CD14-positive monocyte (primary cell): ENCODE measurements around the gene TNFAIP8L3. TPM values are rescaled to one million over a fixed set of nuclear protein-coding genes. Genes with fewer than 3 reads are reported as not detected.

Experiments used
- DNase-seq, 3 donors: peaks; one replicate each; pipeline ENCODE4 v3.0.0-alpha.2; 2011 to 2022
- H2AFZ ChIP-seq: 2 replicates; pipeline ENCODE4 v1.6.0; 2012; ENCODE audit warnings: mild to moderate bottlenecking, low read depth, low read length, inconsistent platforms; ENCODE audit not compliant: insufficient read depth, poor library complexity, severe bottlenecking
- H3K27ac ChIP-seq, 2 donors: 1 replicate in 1 of 2; 2 replicates in 1 of 2; pipeline ENCODE4 v1.5.1; 2012 to 2013; ENCODE audit warnings: low read length in 2 of 2, control low read depth in 1 of 2, inconsistent platforms in 1 of 2, low read depth in 1 of 2, mild to moderate bottlenecking in 1 of 2
- H3K27me3 ChIP-seq, 2 donors: one replicate each; pipeline versions ENCODE4 v1.6.0 to v1.6.1; 2011 to 2013; ENCODE audit warnings: low read length in 2 of 2; ENCODE audit not compliant: control insufficient read depth in 2 of 2, insufficient read depth in 2 of 2
- H3K36me3 ChIP-seq, 2 donors: replicated peaks in 1 of 2; 1 replicate in 1 of 2; 2 replicates in 1 of 2; pipeline versions ENCODE4 v1.5.1 to v1.6.1; 2012 to 2013; ENCODE audit warnings: low read length in 2 of 2, control low read depth in 1 of 2, inconsistent platforms in 1 of 2, mild to moderate bottlenecking in 1 of 2; ENCODE audit not compliant: insufficient read depth in 2 of 2, control insufficient read depth in 1 of 2
- H3K4me1 ChIP-seq, 2 donors: 1 replicate in 1 of 2; 2 replicates in 1 of 2; pipeline versions ENCODE4 v1.5.1 to v1.6.1; 2012 to 2013; ENCODE audit warnings: low read length in 2 of 2, control low read depth in 1 of 2, inconsistent platforms in 1 of 2, mild to moderate bottlenecking in 1 of 2, moderate library complexity in 1 of 2; ENCODE audit not compliant: insufficient read depth in 2 of 2, control insufficient read depth in 1 of 2
- H3K4me2 ChIP-seq: replicated peaks from 2 replicates; pipeline ENCODE3; 2012; ENCODE audit warnings: low read length, moderate library complexity, mild to moderate bottlenecking; ENCODE audit not compliant: poor library complexity, severe bottlenecking; ENCODE audit errors: extremely low read depth
- H3K4me3 ChIP-seq, 3 experiments: fragments of 200-600 bp in 1 of 3; sonication (generic) in 1 of 3; replicated peaks in 1 of 3; 1 replicate in 2 of 3; 2 replicates in 1 of 3; pipeline ENCODE4 v1.5.1; 2011 to 2013; ENCODE audit warnings: low read length in 3 of 3, mild to moderate bottlenecking in 3 of 3, control low read depth in 2 of 3, low read depth in 2 of 3, inconsistent platforms in 1 of 3, moderate library complexity in 1 of 3
- H3K79me2 ChIP-seq: 2 replicates; pipeline ENCODE4 v1.6.0; 2012; ENCODE audit warnings: mild to moderate bottlenecking, control low read depth, inconsistent platforms, low read length, moderate library complexity; ENCODE audit not compliant: insufficient read depth
- H3K9ac ChIP-seq: 2 replicates; pipeline ENCODE4 v1.6.0; 2017; ENCODE audit warnings: low read length, mild to moderate bottlenecking; ENCODE audit not compliant: insufficient read depth, poor library complexity, severe bottlenecking
- H3K9me3 ChIP-seq, 2 donors: replicated peaks in 1 of 2; 1 replicate in 1 of 2; 2 replicates in 1 of 2; pipeline versions ENCODE4 v1.5.1 to v1.6.1; 2012 to 2013; ENCODE audit warnings: low read length in 2 of 2, control low read depth in 1 of 2; ENCODE audit not compliant: control insufficient read depth in 1 of 2, insufficient read depth in 1 of 2
- H4K20me1 ChIP-seq: 2 replicates; pipeline ENCODE4 v1.6.0; 2012; ENCODE audit warnings: mild to moderate bottlenecking, low read length, control low read depth, moderate library complexity; ENCODE audit not compliant: insufficient read depth
- H3K27ac Mint-ChIP-seq, 7 donors: one replicate each; pipeline ENCODE4 v1.8.0; 2020; ENCODE audit warnings: mild to moderate bottlenecking in 7 of 7, mixed read lengths in 7 of 7, moderate library complexity in 6 of 7, inconsistent platforms in 2 of 7
- H3K27me3 Mint-ChIP-seq, 3 donors: one replicate each; pipeline ENCODE4 v1.8.0; 2021 to 2022; ENCODE audit warnings: low read depth in 3 of 3, mild to moderate bottlenecking in 3 of 3, mixed read lengths in 3 of 3, moderate library complexity in 3 of 3, inconsistent platforms in 1 of 3
- H3K36me3 Mint-ChIP-seq, 2 donors: one replicate each; pipeline ENCODE4 v1.8.0; 2020; ENCODE audit warnings: mixed read lengths in 2 of 2, inconsistent platforms in 1 of 2, mild to moderate bottlenecking in 1 of 2
- H3K4me1 Mint-ChIP-seq: one replicate; pipeline ENCODE4 v1.8.0; 2020; ENCODE audit warnings: mild to moderate bottlenecking, mixed read lengths
- H3K4me3 Mint-ChIP-seq, 2 donors: one replicate each; pipeline ENCODE4 v1.8.0; 2020; ENCODE audit warnings: mild to moderate bottlenecking in 2 of 2, mixed read lengths in 2 of 2, moderate library complexity in 1 of 2
- H3K9me3 Mint-ChIP-seq, 7 donors: one replicate each; pipeline ENCODE4 v1.8.0; 2020 to 2022; ENCODE audit warnings: mixed read lengths in 7 of 7, mild to moderate bottlenecking in 6 of 7, moderate library complexity in 6 of 7, inconsistent platforms in 2 of 7
- WGBS: methylation state at CpG from one replicate; pipeline ENCODE4 v1.1.5; 2013; ENCODE audit warnings: missing lambda C conversion rate; ENCODE audit not compliant: insufficient coverage; 5-methylcytosine and 5-hydroxymethylcytosine counted together
- intact Hi-C, 2 donors: fragments of 100-400 bp; cut with micrococcal nuclease; formaldehyde crosslinking; loops; one replicate each; pipeline versions ENCODE4 v1.15.0 to v1.15.1; 2023
- polyA plus RNA-seq, 3 donors: library from polyadenylated mRNA; depleted of rRNA in 1 of 3; unstranded in 2 of 3; stranded (reverse) in 1 of 3; fragments of 300-500 nt in 2 of 3; fragments of >200 nt in 1 of 3; fragmentation: Illumina TruSeq in 2 of 3; gene quantifications; 1 replicate in 2 of 3; 2 replicates in 1 of 3; pipeline ENCODE4 v1.2.3, GENCODE V29; 2012 to 2021
- TF ChIP-seq, protein P1 (sequence below): fragments of 200-600 bp; IDR thresholded peaks from one replicate; pipeline ENCODE4 v1.8.0; 2022; ENCODE audit warnings: antibody characterized with exemption, mild to moderate bottlenecking

The TNFAIP8L3 gene
- polyA plus RNA-seq, 3 donors: not detected

DNA sequence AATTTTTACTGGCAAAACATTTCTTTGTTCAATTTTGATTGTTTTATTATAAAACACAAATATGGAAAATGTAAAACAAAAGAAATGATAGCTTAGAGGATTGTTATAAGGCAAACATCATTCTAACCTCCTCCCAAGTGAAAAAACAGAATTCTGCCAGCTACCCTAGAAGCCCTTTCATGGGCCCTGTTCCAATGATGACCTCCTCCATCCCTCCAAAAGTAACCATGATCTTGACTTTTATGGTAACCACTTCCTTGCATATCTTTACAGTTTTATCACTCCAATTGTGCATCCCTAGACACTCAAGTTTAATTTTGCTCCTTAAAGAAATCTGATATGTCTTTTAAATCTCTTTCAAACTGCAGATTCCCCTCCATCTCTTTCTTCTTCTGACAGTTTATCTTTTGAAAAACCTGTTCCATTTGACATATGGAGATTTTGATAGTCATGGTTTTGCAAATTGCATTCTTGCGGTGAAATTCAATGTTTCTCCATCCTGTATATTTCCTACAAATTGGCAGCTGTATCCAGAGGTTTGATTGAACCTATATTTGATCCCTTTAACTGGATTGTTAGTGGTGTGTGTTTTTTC is 27.0 kb upstream of the TNFAIP8L3 start:
- Histone ChIP-seq H3K36me3 (no peaks in the 10 kb centered on the region), H3K4me1 (peaks cover 7 to 15% of the 10 kb centered on the region in 2 donors), H3K4me3 (no peak overlapping the region), H3K9me3 (peaks cover 0 to 3% of the 10 kb centered on the region in 2 donors), H3K27ac (no peak overlapping the region), H3K27me3 (peaks cover 12 to 15% of the 10 kb centered on the region in 2 donors), H3K9ac (no peak overlapping the region), H4K20me1 (no peaks in the 10 kb centered on the region), H3K79me2 (no peaks in the 10 kb centered on the region), H2AFZ (no peak overlapping the region), H3K4me2 (no peak overlapping the region)
- Mint-ChIP-seq H3K4me3 (no peak overlapping the region), H3K27ac (no peak overlapping the region), H3K4me1 (peaks cover 18% of the 10 kb centered on the region), H3K36me3 (no peaks in the 10 kb centered on the region), H3K9me3 (peaks cover 3 to 11% (median 4%) of the 10 kb centered on the region in 7 donors), H3K27me3 (peaks cover 16 to 23% (median 20%) of the 10 kb centered on the region in 3 donors)
- intact Hi-C loops: no loop called here
- no CpG with 5 or more reads among the region's 1 CpG for WGBS
- DNase-seq: no peak
- TF ChIP-seq, protein P1, sequence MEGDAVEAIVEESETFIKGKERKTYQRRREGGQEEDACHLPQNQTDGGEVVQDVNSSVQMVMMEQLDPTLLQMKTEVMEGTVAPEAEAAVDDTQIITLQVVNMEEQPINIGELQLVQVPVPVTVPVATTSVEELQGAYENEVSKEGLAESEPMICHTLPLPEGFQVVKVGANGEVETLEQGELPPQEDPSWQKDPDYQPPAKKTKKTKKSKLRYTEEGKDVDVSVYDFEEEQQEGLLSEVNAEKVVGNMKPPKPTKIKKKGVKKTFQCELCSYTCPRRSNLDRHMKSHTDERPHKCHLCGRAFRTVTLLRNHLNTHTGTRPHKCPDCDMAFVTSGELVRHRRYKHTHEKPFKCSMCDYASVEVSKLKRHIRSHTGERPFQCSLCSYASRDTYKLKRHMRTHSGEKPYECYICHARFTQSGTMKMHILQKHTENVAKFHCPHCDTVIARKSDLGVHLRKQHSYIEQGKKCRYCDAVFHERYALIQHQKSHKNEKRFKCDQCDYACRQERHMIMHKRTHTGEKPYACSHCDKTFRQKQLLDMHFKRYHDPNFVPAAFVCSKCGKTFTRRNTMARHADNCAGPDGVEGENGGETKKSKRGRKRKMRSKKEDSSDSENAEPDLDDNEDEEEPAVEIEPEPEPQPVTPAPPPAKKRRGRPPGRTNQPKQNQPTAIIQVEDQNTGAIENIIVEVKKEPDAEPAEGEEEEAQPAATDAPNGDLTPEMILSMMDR: no peak

DNA sequence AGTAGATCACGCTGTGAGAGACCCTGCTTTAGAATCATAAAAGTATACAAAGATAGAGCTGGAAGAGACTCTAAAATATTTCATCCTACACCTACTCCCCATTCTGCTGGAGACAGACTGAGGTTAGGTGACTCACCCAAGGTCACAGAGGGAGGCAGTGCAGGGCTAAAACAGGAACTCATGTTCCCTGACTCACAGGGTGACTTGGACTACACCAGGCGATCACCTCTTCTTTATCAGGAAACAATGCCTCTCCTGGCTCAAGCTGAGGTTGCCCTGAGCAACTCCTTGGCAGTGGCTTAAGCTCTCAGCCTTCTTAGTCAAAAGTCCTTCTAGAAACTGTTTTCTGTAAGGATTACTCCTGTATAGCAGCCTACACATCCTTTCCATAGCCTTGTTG is 26.4 kb upstream of the TNFAIP8L3 start:
- H3K36me3 Mint-ChIP-seq: no peaks in the 10 kb centered on the region
- Histone ChIP-seq H3K9ac (no peak overlapping the region), H3K9me3 (peaks cover 0 to 3% of the 10 kb centered on the region in 2 donors), H3K27ac (no peak overlapping the region), H2AFZ (no peak overlapping the region), H3K4me1 (peaks cover 2 to 9% of the 10 kb centered on the region in 2 donors), H3K36me3 (no peaks in the 10 kb centered on the region), H3K27me3 (peaks cover 12 to 15% of the 10 kb centered on the region in 2 donors), H4K20me1 (no peaks in the 10 kb centered on the region), H3K79me2 (no peaks in the 10 kb centered on the region), H3K4me2 (no peak overlapping the region), H3K4me3 (no peak overlapping the region)
- peaks cover 14 to 19% (median 18%) of the 10 kb centered on the region in 3 donors for H3K27me3 Mint-ChIP-seq
- H3K27ac Mint-ChIP-seq: peak overlapping the region in 1 of 7 donors; percentile 27
- intact Hi-C loops: no loop called here
- H3K4me3 Mint-ChIP-seq: no peak overlapping the region
- TF ChIP-seq, protein P1: no peak
- H3K9me3 Mint-ChIP-seq: peaks cover 3 to 11% (median 4%) of the 10 kb centered on the region in 7 donors
- WGBS: 0% methylated on average over 1 of the region's 2 CpGs
- peaks cover 12% of the 10 kb centered on the region for H3K4me1 Mint-ChIP-seq
- peak; percentile 76 to 88 (median 79) for DNase-seq
